Stomach smooth muscle (tissue), 2 donors: ENCODE data around the gene EIF1.

Experiments used
- H3K27ac ChIP-seq: one replicate; pipeline ENCODE4 v1.7.0; 2013; ENCODE audit warnings: mild to moderate bottlenecking, low read length, inconsistent platforms
- H3K27me3 ChIP-seq, 2 donors: one replicate each; pipeline ENCODE4 v1.7.0; 2013; ENCODE audit warnings: low read length in 2 of 2; ENCODE audit not compliant: insufficient read depth in 2 of 2, control insufficient read depth in 1 of 2
- H3K36me3 ChIP-seq, 2 donors: one replicate each; pipeline ENCODE4 v1.7.0; 2013; ENCODE audit warnings: low read length in 2 of 2; ENCODE audit not compliant: control insufficient read depth in 2 of 2, insufficient read depth in 2 of 2
- H3K4me1 ChIP-seq: one replicate; pipeline ENCODE4 v1.7.0; 2013; ENCODE audit warnings: low read length; ENCODE audit not compliant: control insufficient read depth, insufficient read depth
- H3K4me3 ChIP-seq, 2 donors: one replicate each; pipeline ENCODE4 v1.7.0; 2013; ENCODE audit warnings: low read length in 2 of 2
- H3K9ac ChIP-seq, 2 donors: one replicate each; pipeline ENCODE4 v1.7.0; 2013; ENCODE audit warnings: low read length in 2 of 2, mild to moderate bottlenecking in 1 of 2
- H3K9me3 ChIP-seq, 2 donors: one replicate each; pipeline ENCODE4 v1.7.0; 2013; ENCODE audit warnings: low read length in 2 of 2; ENCODE audit not compliant: control insufficient read depth in 2 of 2
- donor health status: healthy.
- donor health status: Pancreatic carcinoma.

EIF1 gene

DNA sequence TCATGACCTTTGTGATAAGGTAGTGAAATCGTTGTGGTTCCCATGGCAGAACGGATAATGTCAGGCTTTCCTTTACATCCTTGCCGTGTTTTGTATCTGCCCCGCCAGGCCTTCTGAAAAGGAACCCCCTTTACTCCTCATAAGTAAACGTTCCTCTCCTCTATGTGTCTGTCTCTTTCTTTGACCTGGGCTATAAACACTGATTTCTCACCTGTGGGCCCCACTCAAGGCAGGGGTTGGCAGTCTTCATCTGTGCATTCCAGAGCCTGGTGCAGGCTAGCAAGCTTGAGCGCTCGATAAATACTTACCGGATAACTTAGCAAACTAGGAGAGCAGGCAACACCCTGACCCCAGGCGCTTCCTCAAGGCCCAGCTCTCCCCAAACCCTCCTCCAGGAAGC, 53.0 kb downstream of the EIF1 start:
- Histone ChIP-seq H3K9me3 (no peaks in the 10 kb centered on the region), H3K27ac (no peak overlapping the region), H3K9ac (no peak overlapping the region), H3K36me3 (no peaks in the 10 kb centered on the region), H3K27me3 (peaks cover 6 to 8% of the 10 kb centered on the region in 2 donors), H3K4me3 (no peak overlapping the region), H3K4me1 (no peaks in the 10 kb centered on the region)
